OCI-LY7 (cell line): Measurements from ENCODE around the gene RGS8. TPM values are rescaled to one million over a fixed set of nuclear protein-coding genes. Genes with fewer than 3 reads are reported as not detected.

Experiments used
- BruUV-seq: library from RNA; stranded (reverse); fragments of 400-500 nt; replicated peaks from 2 replicates; lab custom pipeline; 2021; lab: Mats Ljungman, UMichigan
- CTCF ChIA-PET: fragments of 300-600 bp; sonication (Branson Sonifier 250); formaldehyde crosslinking; loops from one replicate; lab custom pipeline; 2022; ENCODE audit warnings: antibody characterized with exemption; ENCODE audit not compliant: unreplicated experiment; lab: Charles Lee
- POLR2A ChIA-PET: fragments of 300-600 bp; sonication (Branson Sonifier 250); formaldehyde crosslinking; loops from one replicate; lab custom pipeline; 2022; ENCODE audit warnings: antibody characterized with exemption; lab: Charles Lee
- DNase-seq: peaks from one replicate; pipeline ENCODE4 v3.0.0-alpha.2; 2015; ENCODE audit warnings: low spot score
- H2AFZ ChIP-seq: fragments of 200-600 bp; sonication (generic), shearing (Covaris generic); 2 replicates; pipeline ENCODE4 v1.6.1; 2014; ENCODE audit warnings: mild to moderate bottlenecking, antibody characterized with exemption, low read length, moderate library complexity
- H3K27ac ChIP-seq: fragments of 200-600 bp; sonication (generic); 2 replicates; pipeline ENCODE4 v1.5.1; 2014; ENCODE audit warnings: mixed run types, low read depth, mild to moderate bottlenecking, moderate library complexity, low read length, inconsistent platforms; ENCODE audit not compliant: poor library complexity, severe bottlenecking
- H3K36me3 ChIP-seq: fragments of 200-600 bp; sonication (generic); 2 replicates; pipeline ENCODE4 v1.6.1; 2014; ENCODE audit warnings: mild to moderate bottlenecking, antibody characterized with exemption, low read length, moderate library complexity, mixed read lengths; ENCODE audit not compliant: insufficient read depth
- H3K4me1 ChIP-seq: fragments of 200-600 bp; sonication (generic); 2 replicates; pipeline ENCODE4 v1.5.1; 2014; ENCODE audit warnings: mild to moderate bottlenecking, low read length; ENCODE audit not compliant: insufficient read depth, poor library complexity, severe bottlenecking
- H3K4me2 ChIP-seq: fragments of 200-600 bp; sonication (generic); 2 replicates; pipeline ENCODE4 v1.6.1; 2014; ENCODE audit warnings: mild to moderate bottlenecking, low read length
- H3K4me3 ChIP-seq: fragments of 200-600 bp; sonication (generic); 2 replicates; pipeline ENCODE4 v1.5.1; 2014; ENCODE audit warnings: mild to moderate bottlenecking, low read depth, low read length; ENCODE audit not compliant: poor library complexity, severe bottlenecking
- H3K79me2 ChIP-seq: fragments of 200-600 bp; sonication (generic); 2 replicates; pipeline ENCODE4 v1.6.1; 2016; ENCODE audit warnings: low read depth, mild to moderate bottlenecking, low read length, moderate library complexity, mixed read lengths; ENCODE audit not compliant: insufficient read depth
- H3K9me2 ChIP-seq: fragments of 200-600 bp; sonication (generic); 2 replicates; pipeline ENCODE4 v1.6.1; 2016; ENCODE audit warnings: mild to moderate bottlenecking, low read length, mixed read lengths; ENCODE audit not compliant: insufficient read depth
- H3K9me3 ChIP-seq: fragments of 200-600 bp; sonication (generic); 2 replicates; pipeline ENCODE4 v1.6.1; 2014; ENCODE audit warnings: mild to moderate bottlenecking, mixed run types, low read length, mixed read lengths
- H4K20me1 ChIP-seq: fragments of 200-600 bp; sonication (generic); 2 replicates; pipeline ENCODE4 v1.6.1; 2014; ENCODE audit warnings: mild to moderate bottlenecking, antibody characterized with exemption, low read length, moderate library complexity, mixed read lengths; ENCODE audit not compliant: insufficient read depth
- CTCF ChIP-seq: fragments of 200-600 bp; sonication (generic); conservative IDR thresholded peaks from 2 replicates; pipeline ENCODE4 v1.5.1; 2014; ENCODE audit warnings: mild to moderate bottlenecking, antibody characterized with exemption, low read length, moderate library complexity, mixed read lengths
- EZH2phosphoT487 ChIP-seq: fragments of 200-600 bp; sonication (generic); IDR thresholded peaks from 2 replicates; pipeline ENCODE4 v1.6.1; 2018; ENCODE audit warnings: low read depth, borderline replicate concordance, mild to moderate bottlenecking, mixed run types, antibody characterized with exemption, low read length, moderate library complexity, mixed read lengths
- intact Hi-C: fragments of 100-400 bp; cut with micrococcal nuclease; formaldehyde crosslinking; loops from one replicate; pipeline ENCODE4 v1.10.0; 2022; ENCODE audit not compliant: unreplicated experiment
- total RNA-seq, 2 experiments: library from RNA; depleted of rRNA in 1 of 2; stranded (reverse); fragments of >200 nt in 1 of 2; shearing (Covaris generic) in 1 of 2; gene quantifications; 2 replicates each; pipeline ENCODE4 v1.2.3, GENCODE V29; 2014 to 2022

Gene RGS8
- total RNA-seq, 2 experiments from 2014 or later: 1.2 TPM; not detected in 1

- no TSS peak for BruUV-seq
- H4K20me1 ChIP-seq: no peaks in the 10 kb centered on the region
- no peaks in the 10 kb centered on the region for H3K79me2 ChIP-seq
- H3K4me3 ChIP-seq: no peak overlapping the region
- DNase-seq: no peak
- TF ChIP-seq CTCF (no peak), EZH2phosphoT487 (no peak)
- ChIA-PET CTCF (no interaction called here), POLR2A (interaction anchor here (0.5 to 1.4 kb wide), 2 partner anchors 12 to 23 kb away, joined by 3 to 4 read pairs; no protein-coding TSS in a partner anchor)
- intact Hi-C loops: no loop called here
- no peaks in the 10 kb centered on the region for H3K9me2 ChIP-seq
- H2AFZ ChIP-seq: no peak overlapping the region
- H3K9me3 ChIP-seq: no peaks in the 10 kb centered on the region
- H3K4me2 ChIP-seq: no peak overlapping the region
- H3K36me3 ChIP-seq: no peaks in the 10 kb centered on the region
- H3K27ac ChIP-seq: no peak overlapping the region
- no peaks in the 10 kb centered on the region for H3K4me1 ChIP-seq
These were observed 18.6 kb upstream of the RGS8 start for GRCh38 chr1:182702826-182703524.

- Histone ChIP-seq H3K9me3 (no peaks in the 10 kb centered on the region), H3K4me3 (no peak overlapping the region), H3K9me2 (no peaks in the 10 kb centered on the region), H3K4me1 (no peaks in the 10 kb centered on the region), H3K36me3 (no peaks in the 10 kb centered on the region), H3K4me2 (no peak overlapping the region), H4K20me1 (no peaks in the 10 kb centered on the region), H2AFZ (no peak overlapping the region), H3K79me2 (no peaks in the 10 kb centered on the region), H3K27ac (no peak overlapping the region)
- TF ChIP-seq EZH2phosphoT487 (no peak), CTCF (no peak)
- BruUV-seq: no TSS peak
- DNase-seq: no peak
- CTCF ChIA-PET: interaction anchor here (1.5 kb wide), 1 partner anchor 9 kb away, joined by 4 read pairs; no protein-coding TSS in a partner anchor
- POLR2A ChIA-PET: interaction anchor here (0.9 to 1.5 kb wide), 3 partner anchors 11 to 16 kb away, joined by 3 to 4 read pairs (median 3); no protein-coding TSS in a partner anchor
- intact Hi-C loops: no loop called here
These were observed 15.9 kb upstream of the RGS8 start for GRCh38 chr1:182700351-182700709.
